GM12878 (cell line): ENCODE results near the gene CLASRP. TPM values are rescaled to one million over a fixed set of nuclear protein-coding genes. Genes with fewer than 3 reads are reported as not detected.

Experiments used
- BCL11A ChIP-seq: IDR thresholded peaks from 2 replicates; pipeline ENCODE4 v1.6.1; 2011; ENCODE audit warnings: low read depth, low read length
- CBFB ChIP-seq: IDR thresholded peaks from 2 replicates; pipeline ENCODE4 v1.6.1; 2016; ENCODE audit warnings: antibody characterized with exemption, low read depth
- CBX5 ChIP-seq: sonication (generic); IDR thresholded peaks from 2 replicates; pipeline ENCODE4 v1.6.1; 2016; ENCODE audit warnings: low read depth, moderate library complexity, mild to moderate bottlenecking, inconsistent platforms
- CHD1 ChIP-seq: IDR thresholded peaks from 2 replicates; pipeline ENCODE4 v1.6.1; 2012; ENCODE audit warnings: low read depth, low read length, improper control_type of control experiment
- IRF4 ChIP-seq: IDR thresholded peaks from 2 replicates; pipeline ENCODE4 v1.6.1; 2011; ENCODE audit warnings: low read depth, low read length
- JUNB ChIP-seq: IDR thresholded peaks from 2 replicates; pipeline ENCODE4 v1.6.1; 2016; ENCODE audit warnings: antibody characterized with exemption, mild to moderate bottlenecking
- MEF2A ChIP-seq: IDR thresholded peaks from 2 replicates; pipeline ENCODE4 v1.6.1; 2011; ENCODE audit warnings: low read depth, mild to moderate bottlenecking, low read length, moderate library complexity; ENCODE audit not compliant: insufficient read depth
- NFIC ChIP-seq: IDR thresholded peaks from 2 replicates; pipeline ENCODE4 v1.6.1; 2012; ENCODE audit warnings: low read depth, mild to moderate bottlenecking, inconsistent platforms, low read length, moderate library complexity
- NFYB ChIP-seq: IDR thresholded peaks from 2 replicates; pipeline ENCODE4 v1.6.1; 2011; ENCODE audit warnings: low read depth, mild to moderate bottlenecking, low read length, improper control_type of control experiment, moderate library complexity; ENCODE audit not compliant: insufficient read depth
- POLR2AphosphoS2 ChIP-seq: IDR thresholded peaks from 2 replicates; pipeline ENCODE4 v1.6.1; 2011; ENCODE audit warnings: low read depth, mild to moderate bottlenecking, low read length, improper control_type of control experiment, moderate library complexity
- TBL1XR1 ChIP-seq: IDR thresholded peaks from 2 replicates; pipeline ENCODE4 v1.6.1; 2012; ENCODE audit warnings: low read depth, low read length, improper control_type of control experiment
- ZSCAN29 ChIP-seq: fragments of 450-650 bp; IDR thresholded peaks from 2 replicates; pipeline ENCODE4 v1.6.1; 2017; ENCODE audit warnings: mild to moderate bottlenecking, moderate library complexity
- ZZZ3 ChIP-seq: IDR thresholded peaks from 2 replicates; pipeline ENCODE4 v1.6.1; 2011; ENCODE audit warnings: low read depth; ENCODE audit not compliant: control insufficient read depth, insufficient read length
- polyA plus RNA-seq, 11 experiments: library from polyadenylated mRNA; depleted of rRNA in 4 of 11; unstranded in 6 of 11; stranded (reverse) in 5 of 11; fragments of >200 nt; fragmentation: Nextera tagmentation in 4 of 11; fragmentation: Illumina TruSeq in 1 of 11; extraction: Ambion mirVana in 4 of 11; extraction: Trizol in 1 of 11; gene quantifications; 1 replicate in 1 of 11; 2 replicates in 10 of 11; pipeline versions ENCODE4 v1.2.1 to v1.2.3, GENCODE V29; 2011 to 2016; ENCODE audit warnings: inconsistent platforms in 2 of 11, missing spikeins in 2 of 11, low read depth in 1 of 11
- total RNA-seq, 4 experiments: library from RNA; depleted of rRNA in 3 of 4; stranded (reverse); fragments of >200 nt in 3 of 4; fragmentation: Illumina TruSeq in 1 of 4; extraction: Trizol in 1 of 4; gene quantifications; 2 replicates each; pipeline versions ENCODE4 v1.2.1 to v1.2.3, GENCODE V29; 2013 to 2021
- TF ChIP-seq, protein P1 (sequence below): fragments of 450-650 bp; IDR thresholded peaks from 2 replicates; pipeline ENCODE4 v1.6.1; 2017; ENCODE audit warnings: mild to moderate bottlenecking, moderate library complexity
- TF ChIP-seq, protein P2 (sequence below): fragments of 450-650 bp; IDR thresholded peaks from 2 replicates; pipeline ENCODE4 v1.6.1; 2017; ENCODE audit warnings: low read depth, mild to moderate bottlenecking, moderate library complexity
- TF ChIP-seq, protein P3 (sequence below): fragments of 450-650 bp; IDR thresholded peaks from 2 replicates; pipeline ENCODE4 v1.6.1; 2016; ENCODE audit warnings: mild to moderate bottlenecking
- TF ChIP-seq, protein P4 (sequence below): fragments of 450-650 bp; IDR thresholded peaks from 2 replicates; pipeline ENCODE4 v1.6.1; 2018; ENCODE audit warnings: borderline replicate concordance, mild to moderate bottlenecking; ENCODE audit not compliant: partially characterized antibody

The CLASRP gene
- total and polyA plus RNA-seq, 10 of the 15 experiments (the other 5 are each of a cell fraction or from before 2014, with no cell fraction given) = 0.68 to 75.8 (median 30.2) TPM

DNA sequence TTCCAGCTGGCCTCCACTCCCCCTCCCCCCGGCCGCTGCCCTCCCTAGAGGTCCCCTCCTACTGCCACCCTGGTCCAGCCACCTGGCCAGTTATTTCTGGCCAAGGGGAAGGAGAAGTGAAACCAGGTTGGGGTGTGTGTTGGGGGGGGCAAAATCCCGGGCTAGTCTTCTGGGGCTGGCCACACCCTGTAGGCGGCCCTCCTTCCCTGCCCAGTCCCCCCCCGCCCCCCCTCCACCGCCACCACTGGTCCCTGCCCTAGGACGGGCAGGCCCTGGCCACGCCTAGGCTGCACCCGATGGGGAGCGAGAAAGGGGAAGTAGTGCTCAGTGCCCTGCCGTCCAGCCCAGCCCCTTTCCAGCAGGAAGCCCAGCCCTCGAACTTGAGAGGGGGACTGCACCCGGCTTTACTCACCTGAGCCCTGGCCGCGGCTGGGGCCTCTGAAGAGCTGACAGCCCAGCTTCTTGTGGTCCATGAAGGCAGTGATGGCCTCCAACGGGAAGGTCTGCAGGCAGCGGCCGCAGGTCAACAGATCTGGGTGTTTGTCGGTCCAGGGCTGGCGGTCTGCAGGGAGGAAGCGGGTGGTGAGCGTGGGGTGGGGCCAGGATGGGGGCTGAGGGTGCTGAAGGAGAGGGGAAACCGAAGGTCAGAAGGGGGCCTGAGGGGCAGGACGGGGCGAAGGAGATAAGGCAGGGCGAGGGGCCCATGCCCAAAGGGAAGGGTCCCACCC lies 36.6 kb downstream of the CLASRP start (continued):
- TF ChIP-seq, protein P1, sequence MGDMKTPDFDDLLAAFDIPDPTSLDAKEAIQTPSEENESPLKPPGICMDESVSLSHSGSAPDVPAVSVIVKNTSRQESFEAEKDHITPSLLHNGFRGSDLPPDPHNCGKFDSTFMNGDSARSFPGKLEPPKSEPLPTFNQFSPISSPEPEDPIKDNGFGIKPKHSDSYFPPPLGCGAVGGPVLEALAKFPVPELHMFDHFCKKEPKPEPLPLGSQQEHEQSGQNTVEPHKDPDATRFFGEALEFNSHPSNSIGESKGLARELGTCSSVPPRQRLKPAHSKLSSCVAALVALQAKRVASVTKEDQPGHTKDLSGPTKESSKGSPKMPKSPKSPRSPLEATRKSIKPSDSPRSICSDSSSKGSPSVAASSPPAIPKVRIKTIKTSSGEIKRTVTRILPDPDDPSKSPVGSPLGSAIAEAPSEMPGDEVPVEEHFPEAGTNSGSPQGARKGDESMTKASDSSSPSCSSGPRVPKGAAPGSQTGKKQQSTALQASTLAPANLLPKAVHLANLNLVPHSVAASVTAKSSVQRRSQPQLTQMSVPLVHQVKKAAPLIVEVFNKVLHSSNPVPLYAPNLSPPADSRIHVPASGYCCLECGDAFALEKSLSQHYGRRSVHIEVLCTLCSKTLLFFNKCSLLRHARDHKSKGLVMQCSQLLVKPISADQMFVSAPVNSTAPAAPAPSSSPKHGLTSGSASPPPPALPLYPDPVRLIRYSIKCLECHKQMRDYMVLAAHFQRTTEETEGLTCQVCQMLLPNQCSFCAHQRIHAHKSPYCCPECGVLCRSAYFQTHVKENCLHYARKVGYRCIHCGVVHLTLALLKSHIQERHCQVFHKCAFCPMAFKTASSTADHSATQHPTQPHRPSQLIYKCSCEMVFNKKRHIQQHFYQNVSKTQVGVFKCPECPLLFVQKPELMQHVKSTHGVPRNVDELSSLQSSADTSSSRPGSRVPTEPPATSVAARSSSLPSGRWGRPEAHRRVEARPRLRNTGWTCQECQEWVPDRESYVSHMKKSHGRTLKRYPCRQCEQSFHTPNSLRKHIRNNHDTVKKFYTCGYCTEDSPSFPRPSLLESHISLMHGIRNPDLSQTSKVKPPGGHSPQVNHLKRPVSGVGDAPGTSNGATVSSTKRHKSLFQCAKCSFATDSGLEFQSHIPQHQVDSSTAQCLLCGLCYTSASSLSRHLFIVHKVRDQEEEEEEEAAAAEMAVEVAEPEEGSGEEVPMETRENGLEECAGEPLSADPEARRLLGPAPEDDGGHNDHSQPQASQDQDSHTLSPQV = no peak
- TF ChIP-seq, protein P2, sequence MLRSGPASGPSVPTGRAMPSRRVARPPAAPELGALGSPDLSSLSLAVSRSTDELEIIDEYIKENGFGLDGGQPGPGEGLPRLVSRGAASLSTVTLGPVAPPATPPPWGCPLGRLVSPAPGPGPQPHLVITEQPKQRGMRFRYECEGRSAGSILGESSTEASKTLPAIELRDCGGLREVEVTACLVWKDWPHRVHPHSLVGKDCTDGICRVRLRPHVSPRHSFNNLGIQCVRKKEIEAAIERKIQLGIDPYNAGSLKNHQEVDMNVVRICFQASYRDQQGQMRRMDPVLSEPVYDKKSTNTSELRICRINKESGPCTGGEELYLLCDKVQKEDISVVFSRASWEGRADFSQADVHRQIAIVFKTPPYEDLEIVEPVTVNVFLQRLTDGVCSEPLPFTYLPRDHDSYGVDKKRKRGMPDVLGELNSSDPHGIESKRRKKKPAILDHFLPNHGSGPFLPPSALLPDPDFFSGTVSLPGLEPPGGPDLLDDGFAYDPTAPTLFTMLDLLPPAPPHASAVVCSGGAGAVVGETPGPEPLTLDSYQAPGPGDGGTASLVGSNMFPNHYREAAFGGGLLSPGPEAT = no peak; the same call in 1 of the 2 replicates
- TF ChIP-seq NFIC (no peak), POLR2AphosphoS2 (no peak), CBFB (0 out of 2 replicates have a peak, but pooled peaks have one; percentile 62), CHD1 (no peak), NFYB (no peak), BCL11A (peak; percentile 84), ZSCAN29 (no peak), MEF2A (peak; percentile 97), CBX5 (no peak), ZZZ3 (no peak), JUNB (no peak), TBL1XR1 (peak; percentile 87; the same call in 1 of the 2 replicates), IRF4 (peak; percentile 85)
- TF ChIP-seq, protein P3, sequence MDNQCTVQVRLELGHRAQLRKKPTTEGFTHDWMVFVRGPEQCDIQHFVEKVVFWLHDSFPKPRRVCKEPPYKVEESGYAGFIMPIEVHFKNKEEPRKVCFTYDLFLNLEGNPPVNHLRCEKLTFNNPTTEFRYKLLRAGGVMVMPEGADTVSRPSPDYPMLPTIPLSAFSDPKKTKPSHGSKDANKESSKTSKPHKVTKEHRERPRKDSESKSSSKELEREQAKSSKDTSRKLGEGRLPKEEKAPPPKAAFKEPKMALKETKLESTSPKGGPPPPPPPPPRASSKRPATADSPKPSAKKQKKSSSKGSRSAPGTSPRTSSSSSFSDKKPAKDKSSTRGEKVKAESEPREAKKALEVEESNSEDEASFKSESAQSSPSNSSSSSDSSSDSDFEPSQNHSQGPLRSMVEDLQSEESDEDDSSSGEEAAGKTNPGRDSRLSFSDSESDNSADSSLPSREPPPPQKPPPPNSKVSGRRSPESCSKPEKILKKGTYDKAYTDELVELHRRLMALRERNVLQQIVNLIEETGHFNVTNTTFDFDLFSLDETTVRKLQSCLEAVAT = peak; percentile 69; the same call in 1 of the 2 replicates
- TF ChIP-seq, protein P4, sequence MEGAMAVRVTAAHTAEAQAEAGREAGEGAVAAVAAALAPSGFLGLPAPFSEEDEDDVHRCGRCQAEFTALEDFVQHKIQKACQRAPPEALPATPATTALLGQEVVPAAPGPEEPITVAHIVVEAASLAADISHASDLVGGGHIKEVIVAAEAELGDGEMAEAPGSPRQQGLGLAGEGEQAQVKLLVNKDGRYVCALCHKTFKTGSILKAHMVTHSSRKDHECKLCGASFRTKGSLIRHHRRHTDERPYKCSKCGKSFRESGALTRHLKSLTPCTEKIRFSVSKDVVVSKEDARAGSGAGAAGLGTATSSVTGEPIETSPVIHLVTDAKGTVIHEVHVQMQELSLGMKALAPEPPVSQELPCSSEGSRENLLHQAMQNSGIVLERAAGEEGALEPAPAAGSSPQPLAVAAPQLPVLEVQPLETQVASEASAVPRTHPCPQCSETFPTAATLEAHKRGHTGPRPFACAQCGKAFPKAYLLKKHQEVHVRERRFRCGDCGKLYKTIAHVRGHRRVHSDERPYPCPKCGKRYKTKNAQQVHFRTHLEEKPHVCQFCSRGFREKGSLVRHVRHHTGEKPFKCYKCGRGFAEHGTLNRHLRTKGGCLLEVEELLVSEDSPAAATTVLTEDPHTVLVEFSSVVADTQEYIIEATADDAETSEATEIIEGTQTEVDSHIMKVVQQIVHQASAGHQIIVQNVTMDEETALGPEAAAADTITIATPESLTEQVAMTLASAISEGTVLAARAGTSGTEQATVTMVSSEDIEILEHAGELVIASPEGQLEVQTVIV = no peak
